ENCODE measurements around the gene RBBP5. TPM values are rescaled to one million over a fixed set of nuclear protein-coding genes. Genes with fewer than 3 reads are reported as not detected.

Gene RBBP5, protein sequence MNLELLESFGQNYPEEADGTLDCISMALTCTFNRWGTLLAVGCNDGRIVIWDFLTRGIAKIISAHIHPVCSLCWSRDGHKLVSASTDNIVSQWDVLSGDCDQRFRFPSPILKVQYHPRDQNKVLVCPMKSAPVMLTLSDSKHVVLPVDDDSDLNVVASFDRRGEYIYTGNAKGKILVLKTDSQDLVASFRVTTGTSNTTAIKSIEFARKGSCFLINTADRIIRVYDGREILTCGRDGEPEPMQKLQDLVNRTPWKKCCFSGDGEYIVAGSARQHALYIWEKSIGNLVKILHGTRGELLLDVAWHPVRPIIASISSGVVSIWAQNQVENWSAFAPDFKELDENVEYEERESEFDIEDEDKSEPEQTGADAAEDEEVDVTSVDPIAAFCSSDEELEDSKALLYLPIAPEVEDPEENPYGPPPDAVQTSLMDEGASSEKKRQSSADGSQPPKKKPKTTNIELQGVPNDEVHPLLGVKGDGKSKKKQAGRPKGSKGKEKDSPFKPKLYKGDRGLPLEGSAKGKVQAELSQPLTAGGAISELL
- 13.4 TPM for polyA plus RNA-seq
- long read RNA-seq, donor 1, full-length matches to known transcripts: 1 of 1 reads
- long read RNA-seq, donor 1, partial matches to known transcripts: 0 of 1 reads
- long read RNA-seq, donor 1, other reads (novel, unspliced or antisense): 0 of 1 reads
- long read RNA-seq, donor 2, full-length matches to known transcripts: 3 of 3 reads
- long read RNA-seq, donor 2, partial matches to known transcripts: 0 of 3 reads
- long read RNA-seq, donor 2, other reads (novel, unspliced or antisense): 0 of 3 reads
- long read RNA-seq, donor 3: 0 reads
- long read RNA-seq, donor 4: 0 reads
- long read RNA-seq, donor 5, full-length matches to known transcripts: 2 of 2 reads
- long read RNA-seq, donor 5, partial matches to known transcripts: 0 of 2 reads
- long read RNA-seq, donor 5, other reads (novel, unspliced or antisense): 0 of 2 reads
- long read RNA-seq, donor 6, full-length matches to known transcripts: 3 of 3 reads
- long read RNA-seq, donor 6, partial matches to known transcripts: 0 of 3 reads
- long read RNA-seq, donor 6, other reads (novel, unspliced or antisense): 0 of 3 reads
- long read RNA-seq, donor 7, full-length matches to known transcripts: 2 of 7 reads
- long read RNA-seq, donor 7, partial matches to known transcripts: 5 of 7 reads
- long read RNA-seq, donor 7, other reads (novel, unspliced or antisense): 0 of 7 reads
- long read RNA-seq, donor 8, full-length matches to known transcripts: 1 of 1 reads
- long read RNA-seq, donor 8, partial matches to known transcripts: 0 of 1 reads
- long read RNA-seq, donor 8, other reads (novel, unspliced or antisense): 0 of 1 reads
- long read RNA-seq, donor 9, full-length matches to known transcripts: 2 of 2 reads
- long read RNA-seq, donor 9, partial matches to known transcripts: 0 of 2 reads
- long read RNA-seq, donor 9, other reads (novel, unspliced or antisense): 0 of 2 reads
- long read RNA-seq, donor 10, full-length matches to known transcripts: 3 of 3 reads
- long read RNA-seq, donor 10, partial matches to known transcripts: 0 of 3 reads
- long read RNA-seq, donor 10, other reads (novel, unspliced or antisense): 0 of 3 reads
- long read RNA-seq, donor 11: 0 reads

DNA sequence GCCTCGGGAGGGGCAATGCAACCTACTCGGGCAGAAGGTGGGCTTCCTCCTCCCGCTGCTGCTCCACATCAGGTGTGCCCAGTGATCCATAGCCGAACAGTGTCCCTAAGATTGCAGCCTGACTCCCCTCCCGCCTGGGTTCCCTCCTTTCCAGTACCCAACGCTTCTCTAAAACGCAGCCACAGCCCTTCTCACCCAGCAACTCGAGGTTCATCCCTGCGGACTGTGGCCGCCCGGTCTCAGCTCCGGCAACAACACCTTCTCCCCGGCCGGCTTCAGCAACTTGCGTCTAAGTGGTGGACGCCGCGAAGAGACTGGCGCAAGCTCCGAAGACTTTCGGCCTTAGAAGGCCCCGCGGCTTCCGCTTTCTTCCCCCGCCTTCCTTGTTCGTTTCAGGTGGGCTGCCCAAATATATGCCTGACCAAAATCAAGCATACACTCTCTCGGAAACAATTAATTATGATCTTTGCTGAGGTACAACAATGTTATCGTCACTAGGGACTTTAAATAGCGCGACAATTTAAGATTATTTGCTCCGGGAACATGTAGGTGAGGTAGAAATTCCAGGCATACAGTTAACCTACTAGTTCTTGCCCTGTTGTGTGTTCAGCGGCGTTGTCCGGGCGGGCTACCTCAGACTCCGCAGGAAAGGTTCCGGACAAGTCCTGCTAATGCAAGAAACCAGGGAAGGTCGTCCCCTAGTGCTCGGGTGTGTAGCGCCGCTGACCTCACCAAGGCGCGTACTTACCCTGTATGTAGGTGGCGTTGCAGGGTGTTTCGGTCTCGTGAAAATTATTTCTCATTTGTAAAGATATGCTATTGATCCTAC, at the start of gene RBBP5:
Gene RBBP5, minus strand, starts transcription at position 319 of the 829 bp plus-strand sequence. Its CDS starts 105 bp downstream, at position 214.
- H3K9me3 ChIP-seq (ENCODE audit: control insufficient read depth, low read depth, low read length): no peaks in the 10 kb centered on the region
- peak; percentile 97 to 99 for DNase-seq
- H3K4me1 ChIP-seq (ENCODE audit: control insufficient read depth, insufficient read depth, low read length): peaks cover 3% of the 10 kb centered on the region
- no CpG with 5 or more reads among the region's 46 CpGs for WGBS (ENCODE audit: insufficient coverage, low lambda C conversion rate)
- peak within 1 kb of the TSS; percentile 91 for H3K4me3 ChIP-seq (ENCODE audit: low read length)
- no peaks in the 10 kb centered on the region for H3K27me3 ChIP-seq (ENCODE audit: control insufficient read depth, insufficient read depth, low read length)
- peaks cover 1% of the 10 kb centered on the region for H3K36me3 ChIP-seq (ENCODE audit: control insufficient read depth, insufficient read depth, low read length)
- peak within 1 kb of the TSS; percentile 74 for H3K27ac ChIP-seq (ENCODE audit: low read length)

DNA sequence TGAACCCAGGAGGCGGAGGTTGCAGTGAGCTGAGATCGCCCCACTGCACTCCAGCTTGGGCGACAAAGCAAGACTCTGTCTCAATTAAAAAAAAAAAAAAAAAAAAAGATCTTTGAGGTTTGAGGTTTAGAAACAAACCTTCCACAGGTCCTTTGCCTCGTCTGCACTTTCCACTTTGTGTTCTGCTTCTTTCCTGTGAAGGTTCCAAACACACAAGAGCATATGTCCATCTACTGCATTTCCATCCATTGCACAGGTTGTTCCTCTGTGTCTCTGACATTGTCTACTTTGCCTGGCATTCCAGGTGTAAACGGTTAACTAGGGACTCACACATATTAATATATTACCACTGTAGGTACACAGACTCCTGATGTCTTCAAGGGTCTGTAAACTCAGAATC, 49.6 kb upstream of the RBBP5 start:
- 60% methylated on average over 1 of the region's 5 CpGs for WGBS (ENCODE audit: insufficient coverage, low lambda C conversion rate)

DNA sequence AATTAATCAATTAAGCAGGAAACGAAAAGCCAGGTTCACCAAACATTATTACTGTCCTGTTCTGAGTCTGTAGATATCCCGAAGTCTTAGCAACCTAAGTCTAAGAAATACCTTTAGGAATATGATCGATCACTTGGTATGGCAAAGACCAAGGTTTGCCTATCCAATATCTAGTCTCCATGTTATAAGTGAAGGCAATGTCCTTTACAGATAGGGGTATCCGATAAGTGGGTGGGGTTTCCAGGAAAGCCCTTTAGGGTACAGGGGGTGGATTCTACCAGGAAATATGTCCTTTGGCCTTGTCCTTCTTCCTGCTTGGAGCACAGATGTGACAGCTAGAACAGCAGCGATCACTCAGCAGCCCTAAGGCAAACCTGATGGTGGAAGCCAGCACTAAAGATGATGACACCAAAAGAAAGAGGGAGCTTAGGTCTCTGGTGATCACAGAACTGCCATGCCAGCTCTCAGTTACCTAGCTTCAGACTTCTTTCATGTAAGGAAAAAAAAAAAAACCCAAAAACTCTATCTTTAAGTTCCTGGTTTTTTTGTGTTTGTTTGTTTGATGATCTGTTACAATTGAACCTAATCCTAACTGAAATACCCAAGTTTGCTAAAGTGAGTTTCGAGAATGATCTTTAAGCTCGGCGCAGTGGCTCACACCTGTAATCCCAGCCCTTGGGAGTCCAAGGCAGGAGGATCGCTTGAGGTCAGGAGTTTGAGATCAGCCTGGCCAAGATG, 48.9 kb upstream of the RBBP5 start:
- H3K4me1 ChIP-seq (ENCODE audit: control insufficient read depth, insufficient read depth, low read length): no peaks in the 10 kb centered on the region
- no peak overlapping the region for H3K4me3 ChIP-seq (ENCODE audit: low read length)
- WGBS (ENCODE audit: insufficient coverage, low lambda C conversion rate): 100% methylated on average over 1 of the region's 9 CpGs
- H3K27ac ChIP-seq (ENCODE audit: low read length): no peak overlapping the region
- H3K27me3 ChIP-seq (ENCODE audit: control insufficient read depth, insufficient read depth, low read length): no peaks in the 10 kb centered on the region
- no peaks in the 10 kb centered on the region for H3K9me3 ChIP-seq (ENCODE audit: control insufficient read depth, low read depth, low read length)
- peaks cover 22% of the 10 kb centered on the region for H3K36me3 ChIP-seq (ENCODE audit: control insufficient read depth, insufficient read depth, low read length)
- no peak for DNase-seq

More for the DNA sequence above, 49.6 kb upstream of the RBBP5 start:
- Histone ChIP-seq H3K27ac (ENCODE audit: low read length) (no peak overlapping the region), H3K9me3 (ENCODE audit: control insufficient read depth, low read depth, low read length) (no peaks in the 10 kb centered on the region), H3K27me3 (ENCODE audit: control insufficient read depth, insufficient read depth, low read length) (no peaks in the 10 kb centered on the region), H3K36me3 (ENCODE audit: control insufficient read depth, insufficient read depth, low read length) (peaks cover 22% of the 10 kb centered on the region), H3K4me1 (ENCODE audit: control insufficient read depth, insufficient read depth, low read length) (no peaks in the 10 kb centered on the region), H3K4me3 (ENCODE audit: low read length) (no peak overlapping the region)
- DNase-seq: no peak

DNA sequence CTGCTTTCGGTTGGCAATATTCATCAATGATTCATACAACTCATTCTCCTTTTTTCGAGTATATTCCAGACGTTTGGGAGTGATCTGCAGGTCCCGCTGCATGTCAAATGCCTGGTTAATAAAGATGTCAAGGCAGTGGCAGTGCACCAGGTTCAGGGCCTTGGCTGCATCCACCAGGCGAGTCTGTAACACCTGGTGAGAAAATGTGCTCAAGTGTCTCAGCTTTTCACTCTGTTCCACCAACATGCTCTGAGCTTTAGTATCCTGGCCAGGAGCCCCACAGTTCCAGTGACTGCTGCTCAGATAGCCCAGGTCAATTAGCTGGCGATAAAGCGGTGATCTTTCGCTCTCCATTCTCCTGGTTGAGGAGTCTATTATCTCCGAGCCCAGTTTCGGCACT, 47.5 kb upstream of the RBBP5 start:
- Histone ChIP-seq H3K27ac (ENCODE audit: low read length) (no peak overlapping the region), H3K36me3 (ENCODE audit: control insufficient read depth, insufficient read depth, low read length) (peaks cover 22% of the 10 kb centered on the region), H3K9me3 (ENCODE audit: control insufficient read depth, low read depth, low read length) (no peaks in the 10 kb centered on the region), H3K4me1 (ENCODE audit: control insufficient read depth, insufficient read depth, low read length) (no peaks in the 10 kb centered on the region), H3K27me3 (ENCODE audit: control insufficient read depth, insufficient read depth, low read length) (no peaks in the 10 kb centered on the region), H3K4me3 (ENCODE audit: low read length) (no peak overlapping the region)
- 95% methylated on average over 4 of the region's 10 CpGs for WGBS (ENCODE audit: insufficient coverage, low lambda C conversion rate)
- no peak for DNase-seq

DNA sequence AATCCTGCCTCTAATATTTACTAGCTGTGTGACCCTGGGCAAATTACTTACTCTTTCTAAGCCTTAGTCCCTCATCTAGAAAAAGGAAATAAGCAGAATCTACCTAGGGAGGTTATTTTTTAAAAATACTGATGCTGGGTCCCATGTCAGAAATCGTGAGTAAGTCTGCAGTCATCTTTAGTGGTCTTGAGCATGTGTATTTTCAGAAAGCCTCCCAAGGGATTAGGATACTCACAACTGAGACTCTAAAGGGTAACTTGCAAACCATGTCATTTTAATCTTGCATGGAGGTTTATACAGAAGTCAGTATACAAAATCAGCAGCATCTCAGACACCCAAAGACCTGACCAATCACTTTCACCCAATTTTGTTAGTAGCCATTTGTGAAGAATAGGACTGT, 46.5 kb upstream of the RBBP5 start:
- Histone ChIP-seq H3K4me3 (ENCODE audit: low read length) (no peak overlapping the region), H3K27ac (ENCODE audit: low read length) (no peak overlapping the region), H3K4me1 (ENCODE audit: control insufficient read depth, insufficient read depth, low read length) (no peaks in the 10 kb centered on the region), H3K27me3 (ENCODE audit: control insufficient read depth, insufficient read depth, low read length) (no peaks in the 10 kb centered on the region), H3K36me3 (ENCODE audit: control insufficient read depth, insufficient read depth, low read length) (peaks cover 30% of the 10 kb centered on the region), H3K9me3 (ENCODE audit: control insufficient read depth, low read depth, low read length) (no peaks in the 10 kb centered on the region)
- no peak for DNase-seq
- WGBS (ENCODE audit: insufficient coverage, low lambda C conversion rate): no CpG with 5 or more reads among the region's 1 CpG

DNA sequence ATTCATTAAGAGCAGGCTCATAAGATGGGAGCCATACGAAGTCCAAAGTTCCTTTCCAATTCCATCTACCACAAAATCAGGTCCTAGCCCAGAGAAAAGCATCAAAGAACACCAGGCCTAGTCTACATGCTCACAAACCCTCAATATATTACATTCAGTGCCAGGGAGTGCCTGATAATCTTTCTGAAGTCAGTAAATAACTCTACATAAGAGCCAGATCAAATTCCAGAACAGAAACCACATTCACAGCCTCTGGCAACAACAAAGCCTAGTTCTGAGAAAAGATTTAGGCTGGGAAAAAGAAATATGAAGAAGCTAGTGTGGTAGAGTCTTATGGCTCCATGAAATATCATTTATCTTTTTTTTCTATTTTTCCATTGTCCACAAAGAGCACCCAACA, 40.5 kb upstream of the RBBP5 start:
- WGBS (ENCODE audit: insufficient coverage, low lambda C conversion rate): 100% methylated on average over 1 of the region's 1 CpG

DNA sequence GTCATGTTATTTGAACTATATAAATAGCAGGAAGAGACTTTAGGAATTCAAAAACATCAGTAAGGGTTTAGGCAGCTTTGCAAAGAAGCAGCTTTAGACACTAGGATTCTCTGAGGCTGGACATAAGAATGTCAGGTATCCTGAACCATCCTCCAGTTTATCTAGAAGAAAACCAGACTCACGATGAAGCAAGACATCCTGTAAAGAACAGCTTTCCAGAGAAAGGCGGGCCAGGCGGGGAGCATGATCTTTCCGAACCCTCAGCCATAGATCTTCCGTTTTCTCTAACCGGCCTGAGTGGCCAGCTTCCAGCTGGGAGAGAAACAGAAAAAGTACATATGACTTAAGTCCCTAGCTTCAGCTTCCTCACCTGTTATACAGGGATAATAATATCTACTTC, 39.3 kb upstream of the RBBP5 start:
- H3K36me3 ChIP-seq (ENCODE audit: control insufficient read depth, insufficient read depth, low read length): peaks cover 71% of the 10 kb centered on the region
- WGBS (ENCODE audit: insufficient coverage, low lambda C conversion rate): no CpG with 5 or more reads among the region's 6 CpGs

More for the DNA sequence above, 40.5 kb upstream of the RBBP5 start:
- Histone ChIP-seq H3K27me3 (ENCODE audit: control insufficient read depth, insufficient read depth, low read length) (no peaks in the 10 kb centered on the region), H3K9me3 (ENCODE audit: control insufficient read depth, low read depth, low read length) (no peaks in the 10 kb centered on the region), H3K36me3 (ENCODE audit: control insufficient read depth, insufficient read depth, low read length) (peaks cover 59% of the 10 kb centered on the region), H3K27ac (ENCODE audit: low read length) (no peak overlapping the region), H3K4me3 (ENCODE audit: low read length) (no peak overlapping the region), H3K4me1 (ENCODE audit: control insufficient read depth, insufficient read depth, low read length) (no peaks in the 10 kb centered on the region)
- DNase-seq: no peak

DNA sequence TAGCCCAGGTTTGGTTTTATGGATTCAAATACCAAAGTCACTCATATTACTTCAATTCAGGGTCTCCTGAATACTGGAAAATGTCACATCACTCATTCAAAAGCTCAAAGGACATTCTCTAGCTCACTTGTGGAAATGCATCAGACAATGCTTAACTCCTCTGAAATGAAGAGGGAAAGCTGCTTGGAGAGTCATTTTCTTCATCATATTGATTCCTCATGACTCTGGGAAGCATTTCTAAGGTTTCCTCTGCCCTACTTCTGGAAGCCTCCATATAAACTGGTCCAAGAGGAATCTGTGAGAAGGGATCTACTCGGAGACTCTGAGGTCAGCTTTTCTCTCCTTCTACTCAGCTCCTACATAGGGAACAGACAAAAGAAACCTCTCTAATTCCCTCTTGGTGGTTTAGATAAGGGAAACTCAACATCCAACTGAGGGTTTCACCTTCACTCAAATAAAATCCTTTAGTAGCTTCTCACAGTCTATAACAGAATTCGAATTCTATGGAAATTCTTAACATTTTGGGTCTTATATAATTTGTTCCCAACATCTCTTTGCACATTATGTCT, 36.4 kb upstream of the RBBP5 start:
- H3K4me3 ChIP-seq (ENCODE audit: low read length): no peak overlapping the region
- H3K36me3 ChIP-seq (ENCODE audit: control insufficient read depth, insufficient read depth, low read length): peaks cover 77% of the 10 kb centered on the region
- no peak for DNase-seq
- H3K9me3 ChIP-seq (ENCODE audit: control insufficient read depth, low read depth, low read length): peaks cover 3% of the 10 kb centered on the region
- no peaks in the 10 kb centered on the region for H3K4me1 ChIP-seq (ENCODE audit: control insufficient read depth, insufficient read depth, low read length)
- 100% methylated on average over 1 of the region's 2 CpGs for WGBS (ENCODE audit: insufficient coverage, low lambda C conversion rate)
- no peak overlapping the region for H3K27ac ChIP-seq (ENCODE audit: low read length)
- H3K27me3 ChIP-seq (ENCODE audit: control insufficient read depth, insufficient read depth, low read length): no peaks in the 10 kb centered on the region

More for the DNA sequence above, 39.3 kb upstream of the RBBP5 start:
- no peaks in the 10 kb centered on the region for H3K9me3 ChIP-seq (ENCODE audit: control insufficient read depth, low read depth, low read length)
- no peak overlapping the region for H3K27ac ChIP-seq (ENCODE audit: low read length)
- DNase-seq: no peak
- H3K4me1 ChIP-seq (ENCODE audit: control insufficient read depth, insufficient read depth, low read length): no peaks in the 10 kb centered on the region
- no peaks in the 10 kb centered on the region for H3K27me3 ChIP-seq (ENCODE audit: control insufficient read depth, insufficient read depth, low read length)
- no peak overlapping the region for H3K4me3 ChIP-seq (ENCODE audit: low read length)

Measured in large intestine (tissue), 12 donors.